Stimulated activated CD8-positive, alpha-beta memory T cell treated with anti-CD3 and anti-CD28 coated beads, Interleukin-7, amount 100 ng/mL, for 24 hours (primary cell): ENCODE measurements around the gene FAM149A.

Experiments
- DNase-seq: peaks from one replicate; pipeline ENCODE4 v3.0.0-alpha.2; 2020; ENCODE audit warnings: low read depth

FAM149A gene

DNA sequence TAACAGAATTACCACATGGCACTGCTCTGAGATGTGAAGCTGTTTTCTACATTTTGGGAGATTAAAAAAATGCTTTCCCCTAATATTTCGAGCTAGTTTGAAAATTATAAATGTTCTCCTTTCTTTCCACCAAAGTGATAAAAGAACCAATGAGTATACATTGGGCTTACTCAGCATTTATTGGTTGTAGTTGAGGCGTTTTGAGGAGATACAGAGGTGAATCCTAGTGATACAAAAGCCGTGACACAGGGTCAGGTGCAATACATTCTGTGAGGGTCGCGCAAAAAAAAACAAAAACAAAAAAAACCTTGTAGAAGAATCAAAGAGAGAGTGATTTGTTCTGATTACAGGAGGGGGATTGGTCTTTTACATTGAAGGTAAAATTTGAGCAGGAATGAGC is 54.5 kb downstream of the FAM149A start:
- no peak for DNase-seq

- no peak for DNase-seq
Measured at GRCh38 chr4:186159613-186160012, 55.1 kb downstream of the FAM149A start.

DNA sequence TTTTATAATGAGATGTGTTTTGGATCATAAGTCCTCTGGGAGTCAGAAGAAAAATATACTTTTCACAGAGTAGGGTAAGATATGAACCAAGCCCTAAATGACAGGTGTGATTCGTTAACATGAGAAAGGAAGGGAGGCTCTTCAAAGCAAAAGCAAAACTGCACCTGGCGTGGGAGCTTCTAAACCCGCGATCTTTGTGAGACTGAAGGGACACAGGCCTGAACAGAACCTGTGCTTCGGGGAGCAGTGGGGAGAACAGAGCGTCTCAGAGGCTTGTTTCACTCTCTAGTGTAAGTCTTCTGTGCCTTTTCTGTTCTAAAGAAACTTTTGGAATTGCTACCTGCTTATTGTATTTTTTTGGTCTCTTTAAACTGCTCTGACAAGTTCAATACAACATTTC is 56.6 kb downstream of the FAM149A start:
- no peak for DNase-seq

DNA sequence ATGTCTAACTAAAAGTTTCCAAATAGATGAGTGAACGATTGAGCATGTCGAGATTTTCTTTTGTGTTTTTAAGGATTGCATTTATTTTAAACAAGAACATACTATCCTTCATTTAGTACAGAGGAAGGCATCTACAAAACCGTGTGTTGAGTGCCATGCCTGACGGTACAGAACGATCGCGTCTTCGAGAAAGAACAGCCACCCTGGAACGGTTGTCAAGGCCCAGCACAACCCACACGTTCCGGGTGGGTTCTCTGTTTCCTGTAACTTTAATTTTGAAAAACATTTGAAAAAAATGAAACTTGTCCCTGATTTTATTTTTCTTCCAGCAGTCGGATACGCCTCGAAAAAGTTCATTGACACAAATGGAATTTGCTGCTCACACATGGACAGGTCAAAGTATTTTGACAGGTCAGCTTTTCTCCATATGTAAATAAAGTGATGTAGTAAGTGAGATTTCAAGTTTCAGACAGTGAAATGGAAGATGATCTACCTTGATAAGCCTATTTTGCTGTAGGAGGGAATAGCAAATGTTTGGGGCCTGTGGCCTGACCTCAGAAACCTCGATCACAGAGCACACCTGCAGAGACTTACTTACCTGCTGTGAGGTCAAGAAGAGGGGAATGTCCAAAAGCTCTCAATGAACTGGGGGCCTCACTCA is 62.5 kb downstream of the FAM149A start:
- DNase-seq: no peak

GRCh38 chr4:186167605-186168004 is 63.1 kb downstream of the FAM149A start:
- DNase-seq: no peak

GRCh38 chr4:186168750-186169149 is 64.2 kb downstream of the FAM149A start:
- no peak for DNase-seq

DNA sequence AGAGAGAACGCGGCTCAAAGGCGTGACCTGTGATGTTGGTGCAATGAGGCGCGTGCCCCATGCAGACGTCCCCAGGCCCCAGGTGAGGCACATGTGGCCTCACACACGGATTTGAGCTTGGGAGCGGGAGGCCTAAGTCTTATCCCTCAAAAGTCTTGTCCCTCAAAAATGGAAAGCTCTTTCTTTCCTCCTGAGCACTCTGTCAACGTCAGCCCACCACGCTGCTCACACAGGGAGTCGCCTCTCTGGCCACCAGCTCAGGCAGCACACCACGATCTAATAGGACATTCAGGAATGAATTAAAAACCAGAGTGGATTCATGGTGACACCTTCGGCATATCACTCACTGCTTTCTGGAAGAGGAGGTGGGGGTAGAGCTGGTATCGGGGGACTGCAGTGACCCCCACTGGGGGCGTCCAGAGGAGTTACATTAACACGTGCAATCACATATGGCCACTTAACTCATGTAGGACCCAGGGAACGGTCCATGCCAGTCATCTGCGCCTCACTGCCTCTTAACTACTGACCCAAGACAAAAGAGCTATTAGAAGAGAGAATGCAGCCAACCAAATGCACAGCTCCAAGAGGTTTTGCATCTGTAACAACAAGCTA is 64.9 kb downstream of the FAM149A start:
- no peak for DNase-seq

- DNase-seq: no peak
Measured at GRCh38 chr4:186169945-186170802, 65.7 kb downstream of the FAM149A start.

DNA sequence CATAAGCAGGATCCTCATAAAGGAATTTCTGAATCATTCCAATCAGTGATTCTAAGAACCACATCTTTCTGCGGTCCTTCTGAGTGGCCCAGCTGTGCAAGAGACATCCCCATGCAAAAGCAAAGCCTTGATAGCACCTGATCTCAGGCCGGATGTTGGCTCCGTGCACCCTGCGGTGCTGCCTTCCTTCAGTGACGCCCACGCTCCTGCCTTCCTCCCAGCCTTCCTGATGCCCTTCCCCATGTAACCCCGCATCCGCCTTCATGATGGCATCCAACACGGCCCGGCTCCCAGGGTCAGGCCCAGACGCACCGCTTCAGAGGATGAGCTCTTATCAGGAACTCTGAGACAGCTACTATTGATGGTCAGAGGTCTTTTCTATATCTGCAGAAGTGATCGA is 66.5 kb downstream of the FAM149A start:
- DNase-seq: no peak

DNA sequence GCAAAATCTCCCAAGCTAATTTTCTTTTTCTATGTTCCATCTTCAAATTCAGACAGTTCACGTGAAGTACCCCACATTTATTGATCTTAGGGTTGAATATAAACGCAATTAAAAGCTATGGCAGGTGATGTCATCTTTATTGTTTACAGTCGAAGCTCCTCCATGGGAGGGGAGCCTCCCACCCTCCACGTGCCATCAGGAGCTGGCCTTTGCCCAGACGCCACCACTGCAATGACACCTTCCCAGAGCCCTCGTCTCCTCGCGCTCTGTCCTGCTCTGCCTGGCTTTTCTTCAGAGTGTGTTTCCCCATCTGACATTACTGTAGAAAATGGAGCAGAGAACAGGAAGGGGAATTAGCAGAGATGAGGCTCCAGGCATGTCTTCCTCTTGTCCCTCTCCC is 68.0 kb downstream of the FAM149A start:
- no peak for DNase-seq

- no peak for DNase-seq
Measured at GRCh38 chr4:186188107-186188506, 83.6 kb downstream of the FAM149A start.

DNA sequence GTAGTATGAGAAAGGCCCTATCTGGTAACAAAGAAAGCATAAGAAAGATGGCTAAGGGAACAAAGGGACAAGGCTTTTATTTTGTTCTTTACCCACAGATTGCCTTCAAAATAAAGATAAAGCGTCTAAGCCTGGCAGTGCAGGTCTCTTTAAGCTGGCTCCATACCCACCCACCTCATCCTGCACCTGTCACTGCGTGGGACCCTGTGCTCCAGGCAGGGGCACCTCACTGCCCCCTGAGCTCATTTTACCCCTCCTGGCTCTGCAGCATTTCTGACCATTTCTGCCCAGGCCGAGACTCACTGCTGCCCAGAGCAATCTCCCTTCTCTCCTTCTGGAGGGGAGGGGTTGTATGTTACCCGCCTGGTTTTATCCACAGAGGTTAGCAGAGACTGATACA is 85.2 kb downstream of the FAM149A start:
- no peak for DNase-seq

DNA sequence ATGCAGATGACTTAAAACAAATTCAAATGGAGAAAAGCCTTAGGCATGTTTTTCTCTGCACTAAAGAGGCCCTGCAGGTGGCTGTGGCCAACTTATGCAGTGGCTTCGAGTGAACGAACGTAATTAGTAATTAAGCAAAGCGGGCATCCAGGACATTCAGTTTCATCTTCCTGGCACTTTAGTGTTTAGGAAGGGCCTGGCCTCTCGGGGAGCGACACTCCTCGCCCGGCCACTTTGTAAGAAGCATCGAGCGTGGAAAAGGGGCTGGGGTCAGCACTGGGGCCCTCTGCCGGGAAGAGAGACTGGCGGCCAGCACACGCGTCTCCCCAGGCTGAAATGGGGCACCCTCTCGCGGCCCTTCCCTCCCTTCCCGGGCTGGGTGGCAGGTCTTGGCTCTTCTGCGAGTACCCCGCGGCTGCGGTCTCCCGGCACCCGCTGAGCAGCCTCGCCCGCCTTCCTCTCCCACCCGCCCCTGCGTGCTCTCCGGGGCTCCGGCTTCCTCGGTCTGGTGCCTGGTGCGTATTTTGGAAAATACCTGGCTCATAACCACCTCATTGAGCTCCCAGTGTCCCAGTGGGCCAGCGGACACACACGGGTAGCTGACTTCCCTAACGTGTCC is 86.2 kb downstream of the FAM149A start:
- DNase-seq: peak; percentile 19

- peak; percentile 70 for DNase-seq
Measured at GRCh38 chr4:186191200-186192065, 86.9 kb downstream of the FAM149A start, which contains the start of gene CYP4V2. TSS of gene CYP4V2 (plus strand) at chr4:186191567. CDS start at chr4:186191824, 257 bp downstream.

- DNase-seq: no peak
Measured at GRCh38 chr4:186192066-186192612, 87.6 kb downstream of the FAM149A start.

- DNase-seq: no peak
Measured at GRCh38 chr4:186193851-186194250, 89.3 kb downstream of the FAM149A start.

DNA sequence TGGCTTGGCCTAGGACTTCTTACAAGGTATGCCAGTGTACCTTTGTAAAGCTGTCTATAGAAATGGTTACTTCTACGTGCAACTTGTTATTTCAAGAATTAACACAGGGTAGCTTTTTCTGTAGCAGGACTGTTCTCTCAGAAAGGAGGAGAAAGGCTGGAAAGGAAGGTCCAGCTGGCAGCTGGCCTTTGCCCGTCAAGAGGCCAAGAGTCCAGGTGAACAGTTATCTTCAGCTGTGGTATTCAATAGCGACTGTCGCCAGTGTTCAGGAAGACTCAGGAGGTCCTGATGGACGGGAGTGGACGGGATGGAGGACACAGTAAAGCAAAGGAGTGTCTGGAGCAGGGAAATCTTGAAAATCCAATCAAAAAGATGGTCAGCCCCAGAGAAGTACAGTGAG is 91.6 kb downstream of the FAM149A start:
- DNase-seq: no peak

DNA sequence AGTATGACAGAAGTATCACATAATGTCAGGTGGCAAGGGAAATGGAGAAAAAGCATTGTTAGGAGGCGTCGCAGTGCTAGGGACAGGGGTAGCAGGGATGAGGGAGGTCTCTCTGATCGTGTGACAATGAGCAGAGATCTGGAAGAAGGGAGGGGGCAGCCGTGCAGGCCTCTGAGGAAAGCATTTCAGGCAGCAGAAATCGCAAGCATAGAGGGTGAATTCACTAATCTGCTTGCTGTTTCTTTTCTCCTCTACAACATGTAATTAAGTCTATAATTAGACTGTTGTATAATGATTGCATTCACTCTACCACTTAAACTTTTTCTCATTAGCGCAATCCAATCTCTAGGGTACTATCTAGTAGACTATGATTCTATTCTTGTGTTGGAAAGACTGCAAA is 96.0 kb downstream of the FAM149A start:
- no peak for DNase-seq

DNA sequence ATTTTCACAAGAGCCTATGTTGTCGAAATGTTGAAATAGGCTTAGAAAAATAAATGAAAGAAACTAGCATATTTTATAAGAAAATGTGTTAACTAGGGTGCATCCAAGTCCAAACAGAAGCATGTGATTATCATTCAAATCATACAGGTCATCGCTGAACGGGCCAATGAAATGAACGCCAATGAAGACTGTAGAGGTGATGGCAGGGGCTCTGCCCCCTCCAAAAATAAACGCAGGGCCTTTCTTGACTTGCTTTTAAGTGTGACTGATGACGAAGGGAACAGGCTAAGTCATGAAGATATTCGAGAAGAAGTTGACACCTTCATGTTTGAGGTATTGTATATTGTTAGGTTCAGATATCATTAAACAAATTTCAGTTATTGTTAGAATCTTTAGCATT is 96.5 kb downstream of the FAM149A start:
- no peak for DNase-seq

- no peak for DNase-seq
Measured at GRCh38 chr4:186201535-186202230, 97.2 kb downstream of the FAM149A start.
